Stimulated activated CD4-positive, alpha-beta T cell treated with anti-CD3 and anti-CD28 coated beads, Interleukin-1b, Interleukin-23, amount 100 ng/mL, for 4 hours (primary cell): Measurements from ENCODE around the gene PLEKHG4.
A peak's percentile ranks its signal among the peaks of the same experiment; 100 is the strongest.

Experiments
- DNase-seq, 2 donors: peaks; one replicate each; pipeline ENCODE4 v3.0.0-alpha.2; 2020; ENCODE audit warnings: low read depth in 2 of 2

The PLEKHG4 gene

GRCh38 chr16:67244387-67245185 is 34.7 kb upstream of the PLEKHG4 start:
- DNase-seq = peak; percentile 58 to 64

GRCh38 chr16:67245186-67245585 is 34.1 kb upstream of the PLEKHG4 start:
- DNase-seq = no peak

GRCh38 chr16:67245674-67246080 is 33.7 kb upstream of the PLEKHG4 start:
- no peak for DNase-seq

- DNase-seq = peak in 1 of 2 donors; percentile 32
These were observed 33.1 kb upstream of the PLEKHG4 start for GRCh38 chr16:67246081-67246755.

- peak in 1 of 2 donors; percentile 41 for DNase-seq
These were observed 32.6 kb upstream of the PLEKHG4 start for GRCh38 chr16:67246756-67247191.

- peak; percentile 92 to 98 for DNase-seq
These were observed 31.9 kb upstream of the PLEKHG4 start, which contains the start of gene FHOD1 for GRCh38 chr16:67247192-67248072. TSS of gene FHOD1 (minus strand) at chr16:67247481. CDS start at chr16:67247410, 71 bp downstream.

- no peak for DNase-seq
These were observed 31.3 kb upstream of the PLEKHG4 start for GRCh38 chr16:67248073-67248400.

GRCh38 chr16:67248401-67249177 is 30.7 kb upstream of the PLEKHG4 start, which contains the start of gene SLC9A5:
TSS of gene SLC9A5 (plus strand) at chr16:67248979. CDS start at chr16:67249015, 36 bp downstream.
- DNase-seq = peak in 1 of 2 donors; percentile 32

GRCh38 chr16:67249178-67250044 is 29.9 kb upstream of the PLEKHG4 start:
- no peak for DNase-seq

- no peak for DNase-seq
These were observed 29.3 kb upstream of the PLEKHG4 start for GRCh38 chr16:67250045-67250327.

- no peak for DNase-seq
These were observed 26.5 kb upstream of the PLEKHG4 start for GRCh38 chr16:67252609-67253497.

GRCh38 chr16:67254801-67255552 is 24.4 kb upstream of the PLEKHG4 start:
- DNase-seq = no peak

- DNase-seq = no peak
These were observed 23.6 kb upstream of the PLEKHG4 start for GRCh38 chr16:67255553-67256221.

GRCh38 chr16:67256701-67257230 is 22.6 kb upstream of the PLEKHG4 start:
- DNase-seq = no peak

GRCh38 chr16:67257486-67258160 is 21.7 kb upstream of the PLEKHG4 start:
- no peak for DNase-seq

GRCh38 chr16:67258161-67258835 is 21.0 kb upstream of the PLEKHG4 start:
- no peak for DNase-seq

GRCh38 chr16:67259705-67260104 is 19.6 kb upstream of the PLEKHG4 start:
- DNase-seq = no peak
